ENCODE data around the gene UNC80. TPM values are rescaled to one million over a fixed set of nuclear protein-coding genes. Genes with fewer than 3 reads are reported as not detected.

Gene UNC80
- total and polyA plus RNA-seq, 2 donors (not counting 1 experiment from before 2014, with no cell fraction given): not detected

- no peak overlapping the region for H3K27ac Mint-ChIP-seq
- no peaks in the 10 kb centered on the region for H3K36me3 ChIP-seq (replicated peaks in 1 of 2; ENCODE audit: control extremely low read depth in 1 of 2, control insufficient read depth in 1 of 2, extremely low read depth in 1 of 2, insufficient read depth in 2 of 2, low read length in 1 of 2)
- H3K4me1 ChIP-seq (ENCODE audit: control insufficient read depth in 2 of 2, insufficient read depth in 2 of 2, low read length in 2 of 2): no peaks in the 10 kb centered on the region
- TF ChIP-seq CTCF (IDR thresholded peaks at IDR 0.05) (peak; percentile 91), EZH2 (IDR thresholded peaks at IDR 0.05; ENCODE audit: borderline replicate concordance, insufficient read depth, low read depth, low read length, poor library complexity, severe bottlenecking) (no peak)
- H3K79me2 ChIP-seq (ENCODE audit: control insufficient read depth, insufficient read depth, low read length): no peaks in the 10 kb centered on the region
- H3K9me3 Mint-ChIP-seq (ENCODE audit: insufficient read depth): no peaks in the 10 kb centered on the region
- no peaks in the 10 kb centered on the region for H4K20me1 ChIP-seq (ENCODE audit: control insufficient read depth, insufficient read depth, low read length, poor library complexity, severe bottlenecking)
- H3K4me3 Mint-ChIP-seq: no peak overlapping the region
- no peaks in the 10 kb centered on the region for H3K4me1 Mint-ChIP-seq
- H3K9me3 ChIP-seq (ENCODE audit: control extremely low read depth in 1 of 3, control insufficient read depth in 2 of 3, insufficient read depth in 1 of 3, low read length in 2 of 3): no peaks in the 10 kb centered on the region
- POLR2A ChIA-PET: no interaction called here
- H3K27me3 ChIP-seq (replicated peaks in 1 of 4; ENCODE audit: control extremely low read depth in 1 of 4, control insufficient read depth in 3 of 4, insufficient read depth in 4 of 4, low read length in 3 of 4): no peaks in the 10 kb centered on the region
- CTCF ChIA-PET: interaction anchor here (0.6 to 12.3 kb wide), 15 partner anchors 9 to 644 kb away, joined by 3 to 211 read pairs (median 5); no protein-coding TSS in a partner anchor
- no peak overlapping the region for H3K4me3 ChIP-seq (ENCODE audit: control extremely low read depth in 1 of 5, extremely low read depth in 1 of 5, insufficient read depth in 1 of 5, low read depth in 2 of 5, low read length in 4 of 5)
- no CpG with 5 or more reads among the region's 2 CpGs for WGBS (ENCODE audit: insufficient coverage)
- H3K27ac ChIP-seq (ENCODE audit: low read length in 2 of 2): no peak overlapping the region
- intact Hi-C loops (cut with micrococcal nuclease): loop anchor here (1.0 kb wide), 2 partner anchors 218 to 222 kb away; no protein-coding TSS in a partner anchor
- peaks cover 17% of the 10 kb centered on the region for H3K27me3 Mint-ChIP-seq
- no peak overlapping the region for H3K4me2 ChIP-seq (replicated peaks; ENCODE audit: low read depth, low read length, poor library complexity, severe bottlenecking)
- H2AFZ ChIP-seq (ENCODE audit: insufficient read depth, low read depth, low read length, poor library complexity, severe bottlenecking): no peak overlapping the region
- DNase-seq (peak; percentile 63), ATAC-seq (ENCODE audit: low read depth) (no peak)
- H3K9ac ChIP-seq (ENCODE audit: low read length): no peak overlapping the region
Measured at GRCh38 chr2:209977386-209978239, 206.0 kb downstream of the UNC80 start.

- Mint-ChIP-seq H3K27me3 (peaks cover 32% of the 10 kb centered on the region), H3K9me3 (ENCODE audit: insufficient read depth) (no peaks in the 10 kb centered on the region), H3K27ac (no peak overlapping the region), H3K4me1 (peaks cover 3% of the 10 kb centered on the region), H3K4me3 (no peak overlapping the region)
- no peak overlapping the region for H3K9ac ChIP-seq (ENCODE audit: low read length)
- no peaks in the 10 kb centered on the region for H4K20me1 ChIP-seq (ENCODE audit: control insufficient read depth, insufficient read depth, low read length, poor library complexity, severe bottlenecking)
- no peak overlapping the region for H3K4me2 ChIP-seq (replicated peaks; ENCODE audit: low read depth, low read length, poor library complexity, severe bottlenecking)
- 100% methylated on average over 1 of the region's 2 CpGs for WGBS (ENCODE audit: insufficient coverage)
- H3K79me2 ChIP-seq (ENCODE audit: control insufficient read depth, insufficient read depth, low read length): no peaks in the 10 kb centered on the region
- H3K4me3 ChIP-seq (ENCODE audit: control extremely low read depth in 1 of 5, extremely low read depth in 1 of 5, insufficient read depth in 1 of 5, low read depth in 2 of 5, low read length in 4 of 5): no peak overlapping the region
- no peaks in the 10 kb centered on the region for H3K9me3 ChIP-seq (ENCODE audit: control extremely low read depth in 1 of 3, control insufficient read depth in 2 of 3, insufficient read depth in 1 of 3, low read length in 2 of 3)
- no peaks in the 10 kb centered on the region for H3K4me1 ChIP-seq (ENCODE audit: control insufficient read depth in 2 of 2, insufficient read depth in 2 of 2, low read length in 2 of 2)
- CTCF ChIA-PET: interaction anchor here (1.1 to 2.6 kb wide), 2 partner anchors 208 to 215 kb away, joined by 3 to 6 read pairs; no protein-coding TSS in a partner anchor
- POLR2A ChIA-PET: no interaction called here
- H3K27ac ChIP-seq (ENCODE audit: low read length in 2 of 2): no peak overlapping the region
- intact Hi-C loops (cut with micrococcal nuclease): no loop called here
- no peaks in the 10 kb centered on the region for H3K36me3 ChIP-seq (replicated peaks in 1 of 2; ENCODE audit: control extremely low read depth in 1 of 2, control insufficient read depth in 1 of 2, extremely low read depth in 1 of 2, insufficient read depth in 2 of 2, low read length in 1 of 2)
- no peak overlapping the region for H2AFZ ChIP-seq (ENCODE audit: insufficient read depth, low read depth, low read length, poor library complexity, severe bottlenecking)
- peaks cover 0 to 5% (median 0%) of the 10 kb centered on the region in 4 experiments for H3K27me3 ChIP-seq (replicated peaks in 1 of 4; ENCODE audit: control extremely low read depth in 1 of 4, control insufficient read depth in 3 of 4, insufficient read depth in 4 of 4, low read length in 3 of 4)
- no peak for DNase-seq
- no peak for ATAC-seq (ENCODE audit: low read depth)
- TF ChIP-seq EZH2 (IDR thresholded peaks at IDR 0.05; ENCODE audit: borderline replicate concordance, insufficient read depth, low read depth, low read length, poor library complexity, severe bottlenecking) (no peak), CTCF (IDR thresholded peaks at IDR 0.05) (no peak)
Measured at GRCh38 chr2:209984291-209984690, 212.7 kb downstream of the UNC80 start.

Data from B cell (primary cell).